Nephron progenitor cell (in vitro differentiated cells): ENCODE measurements around the gene FAM163B.
A peak's percentile ranks its signal among the peaks of the same experiment; 100 is the strongest.

Source experiments
- DNase-seq: peaks from one replicate; pipeline ENCODE4 v3.0.0; 2021
- H3K27ac Mint-ChIP-seq: 2 replicates; pipeline ENCODE4 v1.8.0; 2021; ENCODE audit warnings: mild to moderate bottlenecking, moderate library complexity, mixed read lengths
- H3K27me3 Mint-ChIP-seq: 2 replicates; pipeline ENCODE4 v1.8.0; 2021; ENCODE audit warnings: mild to moderate bottlenecking, low read depth, mixed read lengths; ENCODE audit not compliant: poor library complexity
- H3K36me3 Mint-ChIP-seq: 2 replicates; pipeline ENCODE4 v1.8.0; 2021; ENCODE audit warnings: low read depth, mixed read lengths
- H3K4me1 Mint-ChIP-seq: 2 replicates; pipeline ENCODE4 v1.8.0; 2021; ENCODE audit warnings: mixed read lengths
- H3K4me3 Mint-ChIP-seq: 2 replicates; pipeline ENCODE4 v1.8.0; 2021; ENCODE audit warnings: mild to moderate bottlenecking, moderate library complexity, mixed read lengths
- H3K9me3 Mint-ChIP-seq: 2 replicates; pipeline ENCODE4 v1.8.0; 2021; ENCODE audit warnings: mild to moderate bottlenecking, moderate library complexity, mixed read lengths
- CTCF ChIP-seq: fragments of 200-600 bp; sonication (generic); IDR thresholded peaks from 2 replicates; pipeline ENCODE4 v1.5.0; 2021; ENCODE audit warnings: antibody characterized with exemption

FAM163B gene

GRCh38 chr9:133633681-133634080 lies 24.5 kb upstream of the FAM163B start:
- Mint-ChIP-seq H3K4me1 (peaks cover 61% of the 10 kb centered on the region), H3K27me3 (peaks cover 19% of the 10 kb centered on the region), H3K9me3 (no peaks in the 10 kb centered on the region), H3K36me3 (no peaks in the 10 kb centered on the region), H3K4me3 (peak overlapping the region; percentile 72), H3K27ac (peak overlapping the region; percentile 75)
- no peak for DNase-seq
- no peak for TF ChIP-seq CTCF

GRCh38 chr9:133632806-133633680 lies 23.9 kb upstream of the FAM163B start:
- DNase-seq, result no peak
- Mint-ChIP-seq H3K27me3 (peaks cover 19% of the 10 kb centered on the region), H3K4me3 (peak overlapping the region; percentile 72), H3K4me1 (peaks cover 54% of the 10 kb centered on the region), H3K27ac (peak overlapping the region; percentile 75), H3K36me3 (no peaks in the 10 kb centered on the region), H3K9me3 (no peaks in the 10 kb centered on the region)
- no peak for TF ChIP-seq CTCF

- Mint-ChIP-seq H3K27ac (no peak overlapping the region), H3K36me3 (no peaks in the 10 kb centered on the region), H3K4me3 (no peak overlapping the region), H3K4me1 (peaks cover 41% of the 10 kb centered on the region), H3K9me3 (peaks cover 14% of the 10 kb centered on the region), H3K27me3 (peaks cover 26% of the 10 kb centered on the region)
- no peak for DNase-seq
- TF ChIP-seq CTCF, result no peak
Measured at GRCh38 chr9:133631111-133631510, 21.9 kb upstream of the FAM163B start.

GRCh38 chr9:133629221-133630110 lies 20.3 kb upstream of the FAM163B start:
- DNase-seq, result no peak
- peaks cover 27% of the 10 kb centered on the region for H3K4me1 Mint-ChIP-seq
- H3K27me3 Mint-ChIP-seq, result peaks cover 29% of the 10 kb centered on the region
- H3K27ac Mint-ChIP-seq, result no peak overlapping the region
- H3K36me3 Mint-ChIP-seq, result no peaks in the 10 kb centered on the region
- no peak for TF ChIP-seq CTCF
- peaks cover 29% of the 10 kb centered on the region for H3K9me3 Mint-ChIP-seq
- H3K4me3 Mint-ChIP-seq, result no peak overlapping the region

GRCh38 chr9:133628766-133629165 lies 19.6 kb upstream of the FAM163B start:
- DNase-seq, result no peak
- no peaks in the 10 kb centered on the region for H3K36me3 Mint-ChIP-seq
- peaks cover 32% of the 10 kb centered on the region for H3K9me3 Mint-ChIP-seq
- no peak overlapping the region for H3K27ac Mint-ChIP-seq
- TF ChIP-seq CTCF, result no peak
- peaks cover 29% of the 10 kb centered on the region for H3K27me3 Mint-ChIP-seq
- no peak overlapping the region for H3K4me3 Mint-ChIP-seq
- H3K4me1 Mint-ChIP-seq, result peaks cover 20% of the 10 kb centered on the region
